ENCODE data around the gene ADAM23.

The ADAM23 gene

DNA sequence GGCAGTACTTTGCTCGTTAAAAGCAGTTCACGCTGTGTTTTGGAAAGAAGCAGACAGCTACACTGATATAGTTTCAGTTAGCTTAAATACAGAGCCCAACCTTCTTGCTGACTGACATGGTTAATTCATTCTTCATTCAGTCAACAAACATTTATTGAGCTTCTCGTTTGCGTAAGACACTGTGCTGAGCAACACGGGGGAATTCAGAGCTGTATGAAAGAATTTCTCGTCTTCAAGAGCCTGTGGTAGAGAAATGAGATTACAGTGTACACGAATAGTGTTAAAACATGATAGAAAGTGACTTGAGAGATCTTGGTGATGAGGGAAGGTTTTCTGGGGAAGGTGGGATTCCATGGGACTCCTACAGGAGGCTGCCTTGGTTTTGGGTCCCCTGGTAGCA is 44.7 kb downstream of the ADAM23 start:
- in situ Hi-C loops (cut with HindIII; ENCODE audit: low sequenced_read_pairs): no loop called here

DNA sequence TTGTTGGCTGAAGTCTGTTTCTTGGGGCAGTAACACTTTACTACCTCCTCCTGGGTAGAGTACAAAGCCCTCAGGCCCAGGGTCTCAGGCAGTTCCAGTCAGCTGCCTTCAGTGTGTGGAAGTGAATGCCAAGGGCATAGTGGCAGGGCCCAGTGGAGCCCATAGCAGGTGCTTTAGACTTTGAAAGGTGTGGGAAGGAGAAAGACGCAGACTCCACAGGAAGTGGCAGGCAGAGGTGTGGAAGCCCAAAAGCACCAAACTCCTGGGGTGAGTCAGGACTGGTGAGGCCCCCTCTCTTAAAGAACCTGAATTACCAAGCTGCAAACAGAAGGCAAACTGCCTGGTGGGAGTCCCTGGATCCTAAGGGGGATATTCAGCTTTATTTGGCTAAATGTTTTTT is 45.3 kb downstream of the ADAM23 start:
- in situ Hi-C loops (cut with HindIII; ENCODE audit: low sequenced_read_pairs): no loop called here

DNA sequence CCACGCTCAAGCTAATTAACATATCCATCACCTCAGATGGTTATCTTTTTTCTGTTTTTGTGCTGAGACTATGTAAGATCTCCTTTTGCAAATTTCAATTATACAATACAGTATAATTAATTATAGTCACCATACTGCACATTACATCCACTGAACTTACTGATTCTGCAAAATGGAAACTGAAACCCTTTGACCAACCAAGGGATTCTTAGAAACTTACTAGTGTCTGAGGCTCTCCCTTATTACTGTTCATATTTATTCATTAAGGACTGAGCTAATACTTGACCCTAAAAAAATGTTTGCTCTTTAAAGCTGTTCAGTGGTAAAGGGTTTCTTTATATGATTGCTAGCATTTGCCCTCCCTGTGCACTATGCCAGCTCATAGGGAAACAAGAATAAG is 50.7 kb downstream of the ADAM23 start:
- in situ Hi-C loops (cut with HindIII; ENCODE audit: low sequenced_read_pairs): no loop called here

DNA sequence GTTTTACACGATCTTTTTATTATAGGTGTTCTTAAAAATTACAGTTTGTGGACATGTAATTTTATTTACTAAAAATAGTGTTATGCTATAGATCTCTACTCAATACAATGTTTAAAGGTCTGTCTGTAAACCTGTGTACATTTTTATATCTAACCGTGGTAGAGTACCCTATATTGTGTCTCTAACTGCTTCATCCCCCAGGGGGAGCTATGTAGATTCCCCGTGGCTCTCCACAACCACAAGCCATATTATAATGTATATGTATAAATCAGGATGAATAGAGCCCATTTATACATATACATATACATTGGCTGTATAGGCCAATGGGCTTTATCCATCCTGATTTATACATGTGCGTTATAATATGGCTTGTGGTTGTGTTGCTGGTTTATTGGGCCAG is 59.4 kb downstream of the ADAM23 start:
- in situ Hi-C loops (cut with HindIII; ENCODE audit: low sequenced_read_pairs): no loop called here

DNA sequence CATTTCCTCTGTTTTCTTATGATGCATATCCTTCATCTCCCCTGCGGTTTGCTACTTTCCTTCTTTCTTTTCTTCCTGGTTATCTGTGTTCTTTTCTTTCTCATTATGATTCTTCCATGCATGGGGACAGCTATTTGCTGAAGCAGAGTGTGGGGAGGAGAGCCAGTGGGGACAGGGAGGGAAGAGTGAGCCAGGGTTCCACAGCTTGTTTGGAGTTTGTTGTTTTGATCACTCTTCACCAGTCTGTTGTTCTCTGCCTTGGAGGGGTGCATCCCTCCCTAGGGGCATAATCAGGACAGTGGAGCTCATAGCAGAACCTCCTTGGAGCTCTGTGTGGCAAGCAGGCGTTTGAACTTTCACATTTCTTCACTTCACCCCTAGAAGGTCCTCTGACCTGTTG is 68.0 kb downstream of the ADAM23 start:
- in situ Hi-C loops (cut with HindIII; ENCODE audit: low sequenced_read_pairs): no loop called here

DNA sequence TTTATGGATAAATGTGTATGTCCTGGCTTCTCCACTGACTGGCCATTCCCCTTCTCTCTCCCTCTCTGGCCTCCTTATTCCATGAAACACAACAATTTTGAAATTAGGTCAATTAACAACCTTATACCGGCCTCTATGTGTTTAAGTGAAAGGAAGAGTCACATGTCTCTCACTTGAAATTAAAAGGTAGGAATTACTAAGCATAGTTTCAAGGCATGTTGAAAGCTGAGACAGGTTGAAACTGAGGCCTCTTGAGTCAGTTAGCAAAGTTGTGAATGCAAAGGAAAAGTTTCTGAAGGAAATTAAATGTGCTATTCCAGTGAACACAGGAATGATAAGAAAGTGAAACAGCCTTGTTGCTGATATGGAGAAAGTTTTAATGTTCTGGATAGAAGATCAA is 69.7 kb downstream of the ADAM23 start:
- in situ Hi-C loops (cut with HindIII; ENCODE audit: low sequenced_read_pairs): no loop called here

DNA sequence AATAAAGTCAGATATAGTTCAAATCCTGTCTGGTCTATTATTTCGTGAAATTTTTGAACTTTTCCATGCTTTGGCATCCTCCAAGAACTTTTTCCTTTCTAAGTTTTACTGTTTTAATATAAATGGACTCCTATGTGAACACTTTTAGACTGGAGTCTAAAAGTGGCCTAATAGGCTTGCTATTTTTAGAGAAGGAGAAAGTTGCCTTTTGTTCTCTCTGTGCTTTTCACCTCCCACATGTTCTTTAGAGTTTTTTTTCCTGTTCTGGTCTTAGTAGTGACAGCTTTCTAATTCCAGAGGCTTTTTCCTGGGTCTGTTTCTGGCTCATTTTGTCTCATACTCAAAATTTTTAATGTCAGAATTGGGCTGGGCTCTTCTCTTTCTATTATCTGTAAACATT is 72.2 kb downstream of the ADAM23 start:
- in situ Hi-C loops (cut with HindIII; ENCODE audit: low sequenced_read_pairs): no loop called here

DNA sequence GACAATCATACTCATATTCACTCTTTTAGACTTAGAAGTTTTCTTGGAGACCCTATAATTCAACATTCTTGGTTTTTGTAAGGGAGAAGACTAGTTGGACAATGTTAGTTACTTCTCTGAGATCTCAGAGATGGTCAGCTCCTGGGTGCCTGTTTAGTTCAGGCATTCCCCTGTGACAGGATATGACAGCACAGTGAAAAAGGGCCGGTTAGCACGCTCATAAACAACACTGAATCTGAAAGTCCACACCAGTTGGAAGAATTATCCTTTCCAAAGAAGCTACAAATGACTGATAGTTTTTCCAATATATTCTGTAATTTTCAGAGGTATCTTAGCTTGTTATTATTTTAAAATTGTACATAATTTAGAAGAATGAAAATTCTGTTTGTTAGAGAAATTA is 75.7 kb downstream of the ADAM23 start:
- in situ Hi-C loops (cut with HindIII; ENCODE audit: low sequenced_read_pairs): no loop called here

DNA sequence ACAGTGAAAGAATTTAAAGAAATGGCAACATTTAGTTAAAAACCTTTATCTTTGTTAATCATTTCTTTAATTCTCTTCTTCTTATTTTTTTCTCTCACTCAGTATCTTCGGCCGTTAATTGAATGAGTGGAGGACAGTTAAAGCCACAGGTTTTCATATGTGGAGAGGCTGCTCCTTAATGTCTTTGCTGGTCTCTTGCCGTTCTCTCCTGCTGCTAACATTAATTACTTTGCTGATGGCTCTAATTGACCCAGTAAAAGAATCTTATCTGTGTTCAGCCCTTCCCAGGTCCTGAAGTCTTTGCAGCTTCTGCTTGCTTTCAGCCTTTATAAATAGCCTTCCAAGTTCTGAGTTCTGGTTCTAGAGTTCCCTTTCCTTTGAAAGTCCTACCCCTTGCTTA is 77.1 kb downstream of the ADAM23 start:
- in situ Hi-C loops (cut with HindIII; ENCODE audit: low sequenced_read_pairs): no loop called here

DNA sequence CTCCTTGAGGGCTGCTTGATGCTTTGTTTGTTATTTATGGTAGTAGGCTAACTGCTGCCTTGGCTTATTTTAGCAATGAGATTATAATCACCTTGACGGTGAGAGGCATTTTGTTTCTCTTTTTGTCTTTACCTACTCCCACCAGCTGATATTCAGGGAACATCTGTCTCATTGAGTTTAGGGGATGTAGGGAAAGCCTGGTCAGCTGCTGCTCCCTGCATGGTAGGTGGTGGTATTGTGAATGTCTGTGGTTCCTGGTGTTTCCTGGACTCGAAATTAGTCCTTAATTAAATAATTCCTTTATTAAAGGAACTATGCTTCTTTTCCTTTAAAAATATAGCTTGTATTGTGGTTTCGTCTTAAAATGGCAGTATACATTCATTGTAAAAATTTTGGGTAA is 77.8 kb downstream of the ADAM23 start:
- in situ Hi-C loops (cut with HindIII; ENCODE audit: low sequenced_read_pairs): no loop called here

DNA sequence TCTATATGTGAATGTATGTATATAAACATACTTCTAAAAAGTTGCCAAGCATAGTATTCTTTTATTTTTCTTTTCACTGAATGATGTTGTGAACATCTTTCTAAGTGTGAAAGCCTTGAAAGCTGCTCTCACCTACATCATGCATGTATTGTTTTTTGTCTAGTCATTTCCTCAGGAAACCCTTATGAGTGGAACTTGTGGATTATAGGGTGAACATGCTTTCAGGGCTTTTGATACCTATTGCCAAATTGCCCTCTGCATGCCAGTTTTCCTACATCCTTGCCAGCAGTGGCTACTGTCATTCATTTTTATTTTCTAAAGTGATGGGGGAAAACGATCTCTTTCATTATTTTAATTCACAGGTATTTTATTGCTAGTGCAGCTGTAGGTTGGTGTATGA is 78.3 kb downstream of the ADAM23 start:
- in situ Hi-C loops (cut with HindIII; ENCODE audit: low sequenced_read_pairs): no loop called here

DNA sequence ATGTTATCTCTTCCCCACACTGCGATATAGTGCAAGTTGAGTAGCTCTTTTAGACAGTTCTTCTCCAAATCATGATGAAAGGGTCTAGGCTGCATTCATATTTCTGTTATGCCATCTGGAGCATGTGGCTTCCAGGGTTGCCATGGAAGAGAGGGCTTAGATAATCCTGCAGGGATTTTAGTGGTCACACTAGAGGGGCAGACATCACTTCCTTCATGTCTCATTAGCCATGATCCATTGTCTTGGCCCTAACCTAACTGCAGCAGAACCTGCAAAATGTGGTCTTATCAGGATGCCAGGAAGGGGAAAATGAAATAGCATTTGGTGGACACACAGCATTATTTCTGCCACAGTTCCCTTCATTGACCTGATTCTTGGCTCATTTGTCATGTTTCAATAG is 83.1 kb downstream of the ADAM23 start:
- in situ Hi-C loops (cut with HindIII; ENCODE audit: low sequenced_read_pairs): loop anchor here (5.0 kb wide), 1 partner anchor 36 kb away; no protein-coding TSS in a partner anchor

DNA sequence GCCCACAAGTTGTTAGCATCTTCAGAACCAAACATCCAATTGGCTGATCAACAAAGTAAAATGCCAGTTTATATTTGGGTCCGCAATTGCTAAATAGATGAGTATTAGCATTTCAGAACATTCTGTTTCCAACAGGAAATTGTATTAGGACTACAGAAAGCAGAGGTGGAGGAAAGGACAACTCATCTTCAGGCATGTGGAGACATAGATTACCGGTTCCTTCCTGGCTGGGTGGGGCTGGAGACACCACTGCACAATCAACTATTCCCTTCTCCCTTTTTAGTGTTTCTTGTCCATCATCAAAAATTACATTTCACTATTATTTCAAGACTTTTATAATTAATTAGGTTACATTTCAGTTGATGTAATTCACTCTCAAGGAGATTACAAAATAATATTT is 83.8 kb downstream of the ADAM23 start:
- in situ Hi-C loops (cut with HindIII; ENCODE audit: low sequenced_read_pairs): loop anchor here (5.0 kb wide), 1 partner anchor 35 kb away; no protein-coding TSS in a partner anchor

DNA sequence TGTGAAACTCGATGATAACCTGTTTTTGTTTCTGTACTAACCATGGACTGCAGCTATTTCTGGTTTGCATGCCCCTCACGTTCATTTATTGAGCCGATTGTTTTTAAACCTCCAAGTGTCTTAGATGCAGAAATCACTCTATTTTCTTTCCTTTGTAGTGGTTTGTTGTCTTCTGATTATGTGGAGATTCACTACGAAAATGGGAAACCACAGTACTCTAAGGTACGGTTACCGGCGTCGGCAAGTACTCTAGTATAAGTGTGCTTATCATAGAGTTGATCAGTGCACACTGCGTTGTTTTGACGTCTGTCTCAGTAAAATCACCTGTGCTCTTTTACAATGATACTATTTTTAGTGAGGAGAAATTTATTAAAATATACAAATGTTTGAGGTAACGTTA is 87.4 kb downstream of the ADAM23 start:
- in situ Hi-C loops (cut with HindIII; ENCODE audit: low sequenced_read_pairs): no loop called here

DNA sequence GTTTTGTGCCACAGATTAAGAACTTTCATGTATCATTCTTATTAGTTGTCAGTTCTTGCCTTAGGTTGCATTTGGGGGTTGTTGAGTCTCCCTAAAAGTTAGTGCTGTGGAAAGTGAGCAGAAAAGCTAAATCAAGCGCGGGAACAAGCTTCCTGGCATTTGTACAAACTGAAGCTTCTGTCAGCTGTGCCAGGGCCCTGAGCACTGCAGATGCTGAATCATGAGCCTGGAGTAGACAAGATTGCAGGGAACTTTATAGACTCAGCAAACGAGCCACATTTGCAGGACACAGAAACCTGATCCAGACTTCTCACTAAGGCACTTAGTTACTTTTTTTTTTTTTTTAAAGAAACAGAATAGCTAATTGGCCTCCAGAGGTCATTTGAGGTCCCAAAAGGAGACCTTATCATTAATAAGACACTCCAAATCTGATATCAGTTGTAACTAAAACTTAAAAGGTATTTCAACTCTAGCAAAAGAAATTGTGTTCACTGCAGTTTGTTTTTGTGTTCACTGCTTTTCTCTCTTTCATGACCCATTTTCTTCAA is 88.7 kb downstream of the ADAM23 start:
- in situ Hi-C loops (cut with HindIII; ENCODE audit: low sequenced_read_pairs): no loop called here

DNA sequence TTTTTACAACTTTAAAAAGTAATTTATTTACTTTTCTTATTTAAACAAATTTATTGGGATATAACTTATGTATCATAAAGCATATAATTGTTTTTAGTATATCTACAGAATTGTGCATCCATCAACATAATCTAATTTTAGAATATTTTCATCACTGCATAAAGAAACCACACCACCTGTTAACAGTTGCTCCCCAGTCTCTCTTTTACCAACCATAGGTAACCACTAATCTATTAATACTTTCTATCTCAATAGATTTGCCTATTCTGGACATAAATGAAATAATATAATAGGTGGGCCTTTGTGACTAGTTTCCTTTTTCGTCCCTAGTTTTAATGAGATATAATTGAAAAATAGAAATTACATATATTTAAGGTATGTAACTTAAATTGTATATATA is 90.6 kb downstream of the ADAM23 start:
- in situ Hi-C loops (cut with HindIII; ENCODE audit: low sequenced_read_pairs): no loop called here

DNA sequence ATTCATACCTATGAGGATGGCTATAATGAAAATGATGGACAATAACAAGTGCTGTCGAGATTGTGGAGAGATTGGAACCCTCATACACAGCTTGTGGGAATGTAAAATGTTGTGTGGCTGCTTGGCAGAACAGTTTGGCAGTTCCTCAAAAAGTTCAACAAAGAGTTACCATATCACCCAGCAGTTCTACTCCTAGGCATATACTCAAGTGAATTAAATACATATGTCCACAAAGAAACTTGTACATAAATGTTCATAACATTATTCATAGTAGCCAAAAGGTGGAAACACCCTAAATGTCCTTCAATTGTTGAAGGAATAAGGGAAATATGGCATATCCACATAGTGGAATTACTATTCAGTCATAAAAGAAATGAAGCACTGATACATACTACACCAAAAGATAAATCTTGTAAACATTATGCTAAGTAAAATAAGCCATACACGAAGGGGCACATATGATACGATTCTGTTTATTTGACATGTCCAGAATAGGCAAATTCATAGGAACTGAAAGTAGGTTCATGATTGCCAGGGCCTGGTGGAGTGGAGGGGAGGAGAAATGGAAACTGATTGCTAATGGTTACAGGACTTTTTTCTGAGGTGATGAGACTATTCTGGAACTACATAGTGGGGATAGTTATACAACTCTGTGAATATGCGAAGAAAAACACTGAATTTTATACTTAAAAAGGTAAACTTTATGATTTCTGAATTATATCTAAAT is 92.1 kb downstream of the ADAM23 start:
- in situ Hi-C loops (cut with HindIII; ENCODE audit: low sequenced_read_pairs): no loop called here

DNA sequence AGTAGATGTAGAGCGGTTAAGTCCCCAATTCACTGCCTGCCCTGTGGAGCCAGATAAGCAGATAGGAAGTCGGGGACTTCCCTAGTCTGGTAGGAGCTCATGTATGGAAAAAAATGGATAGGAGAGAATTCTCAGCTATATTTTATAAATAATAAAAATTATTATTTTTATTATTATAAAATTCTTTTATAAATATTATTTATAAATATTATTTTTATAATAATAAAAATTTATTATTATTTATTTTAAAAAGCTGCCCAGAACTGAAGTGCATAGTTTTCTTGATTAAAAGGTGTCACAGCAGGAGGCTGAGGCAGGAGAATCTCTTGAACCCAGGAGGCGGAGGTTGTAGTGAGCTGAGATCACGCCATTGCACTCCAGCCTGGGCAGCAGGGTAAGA is 97.4 kb downstream of the ADAM23 start:
- in situ Hi-C loops (cut with HindIII; ENCODE audit: low sequenced_read_pairs): no loop called here

DNA sequence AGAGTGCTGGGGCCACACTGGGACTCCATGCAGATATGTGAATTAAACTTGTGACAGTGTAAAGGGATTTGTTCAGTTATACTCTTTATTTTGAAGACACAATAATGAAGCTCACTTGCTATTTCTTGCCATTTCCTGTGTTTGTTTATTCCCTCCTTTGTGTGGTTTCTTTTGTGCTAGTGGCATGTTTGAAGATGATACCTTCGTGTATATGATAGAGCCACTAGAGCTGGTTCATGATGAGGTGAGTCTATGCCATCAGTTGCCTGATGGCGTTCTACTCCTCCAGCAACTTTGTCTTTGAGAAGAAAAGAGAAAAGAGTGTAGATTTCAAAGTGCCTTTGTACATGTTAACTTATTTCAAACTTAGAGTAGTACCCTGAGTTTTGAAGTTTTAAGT is 99.7 kb downstream of the ADAM23 start:
- in situ Hi-C loops (cut with HindIII; ENCODE audit: low sequenced_read_pairs): no loop called here

DNA sequence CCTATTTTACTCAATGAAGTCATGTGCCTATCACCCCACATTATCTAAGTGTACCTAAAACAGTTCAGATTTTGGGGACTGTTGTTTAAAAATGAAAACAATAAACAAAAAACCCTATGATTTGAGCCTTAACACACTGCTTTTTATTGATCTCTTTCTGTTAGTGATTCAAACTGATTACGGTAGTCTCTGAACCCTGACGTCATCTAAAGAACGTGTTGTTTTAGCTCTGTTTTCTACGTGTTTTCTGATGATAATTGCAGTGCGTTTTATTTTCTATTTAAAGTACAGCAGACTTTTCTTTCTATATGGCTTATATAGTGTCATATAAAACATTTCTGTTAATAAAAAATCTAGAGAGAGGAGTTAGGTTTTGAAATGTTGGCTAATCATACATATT is 105.1 kb downstream of the ADAM23 start:
- in situ Hi-C loops (cut with HindIII; ENCODE audit: low sequenced_read_pairs): no loop called here

DNA sequence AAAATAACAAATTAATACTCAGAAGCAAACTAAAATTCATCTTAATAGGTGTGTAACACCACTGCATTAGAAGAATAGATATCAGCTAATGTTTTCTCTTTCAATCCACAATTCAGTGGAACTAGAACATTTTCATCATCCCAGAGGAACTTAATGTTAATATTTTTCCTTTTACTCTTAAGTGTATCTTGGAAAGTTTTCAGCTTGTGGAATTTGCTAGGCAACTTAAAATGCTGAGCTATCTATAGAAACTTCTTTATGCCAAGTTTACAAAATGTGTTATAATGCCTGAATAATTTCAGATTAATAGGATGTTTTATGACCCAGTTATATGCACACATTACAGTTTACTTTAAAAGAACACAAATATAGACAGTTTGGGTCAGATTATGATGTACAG is 112.4 kb downstream of the ADAM23 start:
- in situ Hi-C loops (cut with HindIII; ENCODE audit: low sequenced_read_pairs): no loop called here

DNA sequence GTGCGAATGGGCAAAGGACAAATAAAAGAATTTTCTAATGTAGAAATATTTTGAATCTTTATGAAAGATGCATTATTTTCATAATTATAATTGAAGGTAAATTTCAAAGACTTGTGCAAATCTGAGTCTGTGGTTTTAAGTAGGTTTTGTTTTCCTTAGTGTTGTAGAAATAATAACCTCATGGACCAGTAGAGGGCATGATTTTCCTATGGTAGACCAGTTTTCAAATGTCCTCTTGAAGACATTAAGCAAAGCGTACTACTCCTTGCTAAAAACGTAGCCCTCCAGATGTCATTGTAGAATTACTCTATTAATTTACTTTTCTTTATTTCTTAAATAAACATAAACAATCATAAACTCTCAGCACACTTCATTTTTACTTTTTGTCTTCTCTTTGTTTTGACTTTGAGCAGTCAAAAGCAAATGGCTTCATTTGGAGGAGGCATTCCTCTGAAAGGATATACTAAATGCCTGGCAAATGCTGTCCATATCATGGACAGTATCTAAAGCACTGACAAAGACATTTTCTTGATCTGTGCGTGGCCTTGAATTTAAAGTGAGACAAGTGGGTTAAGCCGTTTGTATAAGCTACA is 113.1 kb downstream of the ADAM23 start:
- in situ Hi-C loops (cut with HindIII; ENCODE audit: low sequenced_read_pairs): no loop called here

DNA sequence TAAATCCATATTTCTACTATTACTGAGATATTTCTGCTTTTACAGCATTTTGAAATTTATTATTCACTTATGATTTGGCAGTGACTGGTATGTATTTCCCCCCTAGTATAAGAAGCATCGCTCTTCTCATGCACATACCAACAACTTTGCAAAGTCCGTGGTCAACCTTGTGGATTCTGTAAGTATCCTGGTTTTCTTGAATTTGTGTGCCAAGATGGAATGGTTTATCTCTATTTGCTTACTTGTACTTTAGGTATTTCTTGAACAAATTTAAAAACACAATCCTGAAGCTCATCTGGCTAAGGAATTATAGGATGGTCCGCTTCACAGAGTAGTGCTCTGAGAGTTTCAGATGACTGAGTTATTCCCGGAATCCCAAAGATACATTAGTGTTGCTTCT is 114.0 kb downstream of the ADAM23 start:
- in situ Hi-C loops (cut with HindIII; ENCODE audit: low sequenced_read_pairs): no loop called here
